Measurements from ENCODE around the gene VPS39.

The VPS39 gene

DNA sequence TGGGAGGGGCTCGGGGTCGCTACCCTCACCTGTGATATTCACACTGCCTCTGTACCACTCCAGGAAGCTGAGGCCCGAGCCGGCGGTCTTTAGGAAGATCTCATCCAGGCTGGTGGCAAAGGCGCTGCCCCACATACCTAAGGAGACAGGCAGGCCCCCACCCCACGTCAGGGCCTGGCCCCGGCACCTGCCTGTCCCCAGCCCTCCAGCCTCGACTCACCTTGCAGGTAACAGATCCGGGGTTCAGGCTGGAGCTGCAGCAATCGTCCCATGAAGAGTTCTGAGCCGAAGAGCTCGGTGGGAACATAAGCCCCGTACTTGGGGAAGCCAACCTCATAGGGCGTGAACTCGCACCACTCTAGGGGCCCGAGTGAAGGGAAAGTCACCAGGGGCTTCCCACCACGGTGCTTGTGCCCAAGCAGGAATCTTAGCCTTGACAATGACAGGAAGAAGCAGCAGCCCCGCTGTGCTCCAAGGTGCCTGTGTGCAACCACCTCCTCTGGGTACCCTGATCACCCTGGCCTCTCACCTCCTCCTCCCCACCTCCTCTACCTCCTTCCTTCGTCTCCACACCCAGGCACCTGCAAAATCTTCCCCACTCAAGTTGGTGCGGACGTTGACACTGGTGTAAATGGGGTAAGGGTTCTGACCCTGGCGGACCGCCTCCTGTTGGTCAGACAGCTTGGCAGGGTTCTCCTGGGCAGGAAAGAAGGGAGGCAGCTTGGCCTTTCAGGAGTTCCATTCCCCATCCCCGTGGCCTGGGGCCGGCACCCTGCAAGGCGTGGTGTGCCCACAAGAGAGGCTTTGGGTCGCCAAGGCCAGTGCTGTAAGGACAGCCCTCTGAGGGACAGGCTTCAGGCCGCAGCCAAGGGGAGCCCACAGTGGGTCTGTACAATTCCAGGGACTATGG is 62.3 kb downstream of the VPS39 start:
- H3K4me3 ChIP-seq (ENCODE audit: control insufficient read depth, low read depth, low read length), result no peak overlapping the region
- TF ChIP-seq, protein P1, sequence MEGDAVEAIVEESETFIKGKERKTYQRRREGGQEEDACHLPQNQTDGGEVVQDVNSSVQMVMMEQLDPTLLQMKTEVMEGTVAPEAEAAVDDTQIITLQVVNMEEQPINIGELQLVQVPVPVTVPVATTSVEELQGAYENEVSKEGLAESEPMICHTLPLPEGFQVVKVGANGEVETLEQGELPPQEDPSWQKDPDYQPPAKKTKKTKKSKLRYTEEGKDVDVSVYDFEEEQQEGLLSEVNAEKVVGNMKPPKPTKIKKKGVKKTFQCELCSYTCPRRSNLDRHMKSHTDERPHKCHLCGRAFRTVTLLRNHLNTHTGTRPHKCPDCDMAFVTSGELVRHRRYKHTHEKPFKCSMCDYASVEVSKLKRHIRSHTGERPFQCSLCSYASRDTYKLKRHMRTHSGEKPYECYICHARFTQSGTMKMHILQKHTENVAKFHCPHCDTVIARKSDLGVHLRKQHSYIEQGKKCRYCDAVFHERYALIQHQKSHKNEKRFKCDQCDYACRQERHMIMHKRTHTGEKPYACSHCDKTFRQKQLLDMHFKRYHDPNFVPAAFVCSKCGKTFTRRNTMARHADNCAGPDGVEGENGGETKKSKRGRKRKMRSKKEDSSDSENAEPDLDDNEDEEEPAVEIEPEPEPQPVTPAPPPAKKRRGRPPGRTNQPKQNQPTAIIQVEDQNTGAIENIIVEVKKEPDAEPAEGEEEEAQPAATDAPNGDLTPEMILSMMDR (conservative IDR thresholded peaks at IDR 0.05; ENCODE audit: control insufficient read depth, insufficient read depth, low read depth, low read length), result no peak
- DNase-seq (ENCODE audit: low read depth), result no peak

DNA sequence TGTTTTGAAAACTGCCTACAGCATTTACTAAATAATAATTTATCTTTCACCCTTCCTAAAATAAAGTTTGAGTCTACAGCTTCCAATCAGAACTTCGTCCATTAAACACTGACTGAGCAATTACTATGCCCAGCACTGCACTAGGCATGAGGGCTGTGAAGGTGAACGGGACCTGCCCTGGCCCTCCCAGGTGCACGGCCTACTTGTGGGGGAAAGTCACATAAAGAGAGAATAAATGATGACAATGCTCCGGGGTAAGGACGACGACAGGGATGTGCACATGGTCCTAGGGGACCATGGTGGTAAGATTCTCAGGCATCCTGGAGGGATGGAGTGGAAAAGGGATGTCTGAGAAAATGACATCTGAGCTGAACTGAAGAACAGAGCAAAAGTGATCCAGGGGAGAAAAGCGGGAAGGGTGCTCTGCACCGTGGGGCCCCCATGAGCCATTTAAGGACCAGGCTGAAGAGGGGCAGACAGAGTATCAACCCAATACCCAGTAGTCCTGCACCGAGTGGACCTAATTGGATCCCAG is 63.2 kb downstream of the VPS39 start:
- no peak overlapping the region for H3K4me3 ChIP-seq (ENCODE audit: control insufficient read depth, low read depth, low read length)
- no peak for DNase-seq (ENCODE audit: low read depth)
- TF ChIP-seq, protein P1 (conservative IDR thresholded peaks at IDR 0.05; ENCODE audit: control insufficient read depth, insufficient read depth, low read depth, low read length), result no peak

DNA sequence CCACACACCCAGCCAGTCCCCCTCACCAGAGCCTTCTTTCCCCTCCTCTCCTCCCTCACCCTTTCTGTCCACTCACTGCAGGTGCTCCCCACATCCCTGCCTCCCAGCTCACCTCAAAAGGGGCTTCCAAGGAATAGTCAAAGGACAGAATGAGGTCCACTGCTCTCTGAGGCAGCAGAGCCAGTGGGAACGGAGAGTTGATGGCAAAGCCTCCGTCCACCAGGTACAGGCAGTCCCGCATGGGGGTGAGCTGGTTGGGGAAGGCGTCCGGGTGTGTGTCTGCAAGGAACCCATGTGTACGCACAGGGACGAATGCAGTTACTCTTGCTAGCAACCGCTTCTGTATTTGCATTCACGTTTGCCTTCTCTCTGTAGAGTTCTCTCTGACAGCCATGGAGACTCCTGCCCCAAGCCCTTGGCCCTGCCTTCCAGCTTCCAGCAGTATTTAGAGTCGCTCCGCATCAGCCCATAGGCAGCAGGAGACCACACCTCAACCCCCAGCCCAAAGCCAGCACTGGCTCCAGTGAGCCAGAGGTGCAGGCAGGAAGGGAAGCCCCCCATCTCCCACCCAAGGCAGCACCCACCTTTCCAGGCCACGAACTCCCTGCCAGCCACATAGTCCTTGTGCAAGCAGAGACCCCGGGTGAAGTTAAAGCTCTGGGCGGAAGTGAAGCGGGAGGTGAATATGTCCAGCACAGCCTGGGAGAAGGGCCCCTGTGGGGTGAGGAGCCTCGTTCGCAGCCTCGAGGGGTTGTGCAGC is 64.1 kb downstream of the VPS39 start:
- H3K4me3 ChIP-seq (ENCODE audit: control insufficient read depth, low read depth, low read length), result no peak overlapping the region
- no peak for DNase-seq (ENCODE audit: low read depth)
- TF ChIP-seq, protein P1 (conservative IDR thresholded peaks at IDR 0.05; ENCODE audit: control insufficient read depth, insufficient read depth, low read depth, low read length), result no peak

DNA sequence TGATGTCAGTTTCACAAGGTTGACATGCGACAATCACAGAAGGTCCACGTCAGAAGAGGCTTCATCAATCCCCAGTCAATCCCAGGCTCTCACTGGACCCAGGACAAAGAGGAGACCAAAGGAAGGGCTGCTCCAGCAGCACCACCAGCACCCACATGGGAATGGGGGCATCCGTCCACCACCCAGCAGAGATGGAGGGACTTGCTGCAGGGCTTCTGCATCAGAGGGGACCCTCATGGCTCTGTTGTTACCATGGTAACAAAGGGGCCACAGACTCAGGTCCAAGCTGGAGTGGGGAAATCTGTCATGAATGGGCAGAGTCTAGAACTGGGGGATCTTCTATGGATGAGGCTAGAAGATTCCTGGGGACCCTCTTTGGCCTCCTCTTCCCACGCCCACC is 64.7 kb downstream of the VPS39 start:
- H3K4me3 ChIP-seq (ENCODE audit: control insufficient read depth, low read depth, low read length), result no peak overlapping the region
- TF ChIP-seq, protein P1 (conservative IDR thresholded peaks at IDR 0.05; ENCODE audit: control insufficient read depth, insufficient read depth, low read depth, low read length), result no peak
- no peak for DNase-seq (ENCODE audit: low read depth)

DNA sequence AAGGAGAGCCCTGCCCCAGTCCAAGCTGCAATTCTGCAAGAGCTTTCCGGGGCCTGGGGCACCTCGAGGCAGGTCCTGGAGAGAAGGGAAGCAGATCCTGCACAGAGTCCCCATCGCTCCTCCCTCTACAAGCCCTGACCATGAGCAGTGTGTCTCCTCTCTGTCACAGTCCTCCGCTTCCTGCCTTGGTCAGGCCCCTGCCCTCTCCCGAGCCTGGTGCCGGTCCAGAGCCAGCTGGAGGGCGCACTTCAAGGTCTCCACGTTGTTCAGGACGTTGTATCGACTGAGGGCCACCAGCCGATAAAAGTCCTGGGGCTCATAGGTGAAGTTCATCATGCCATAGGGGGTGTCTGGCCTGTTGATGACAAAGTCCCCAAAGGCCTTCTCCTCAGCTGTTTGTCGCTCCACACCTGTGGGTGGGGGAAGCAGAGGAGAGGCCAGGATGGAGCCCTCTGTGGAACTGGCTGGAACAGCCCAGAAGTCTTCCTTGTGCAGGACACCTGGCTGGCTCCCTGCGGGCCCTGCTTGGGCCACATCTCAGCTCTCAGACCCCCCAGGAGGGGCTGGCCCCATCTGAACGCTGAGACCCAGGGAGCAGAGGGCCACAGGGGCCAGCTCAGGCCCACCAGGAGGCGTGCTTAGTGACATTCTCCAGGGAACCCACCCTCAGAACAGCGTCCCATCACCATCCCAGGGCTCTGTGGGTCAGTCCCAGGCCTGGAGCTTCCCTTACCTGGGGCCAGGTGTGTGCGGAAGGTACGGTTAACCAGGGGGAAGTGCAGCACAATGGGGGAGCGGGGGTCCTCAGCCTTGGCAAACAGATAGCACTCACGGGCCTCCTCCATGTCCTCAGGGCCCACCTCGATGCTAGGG is 66.1 kb downstream of the VPS39 start:
- no peak overlapping the region for H3K4me3 ChIP-seq (ENCODE audit: control insufficient read depth, low read depth, low read length)
- no peak for DNase-seq (ENCODE audit: low read depth)
- TF ChIP-seq, protein P1 (conservative IDR thresholded peaks at IDR 0.05; ENCODE audit: control insufficient read depth, insufficient read depth, low read depth, low read length), result no peak

DNA sequence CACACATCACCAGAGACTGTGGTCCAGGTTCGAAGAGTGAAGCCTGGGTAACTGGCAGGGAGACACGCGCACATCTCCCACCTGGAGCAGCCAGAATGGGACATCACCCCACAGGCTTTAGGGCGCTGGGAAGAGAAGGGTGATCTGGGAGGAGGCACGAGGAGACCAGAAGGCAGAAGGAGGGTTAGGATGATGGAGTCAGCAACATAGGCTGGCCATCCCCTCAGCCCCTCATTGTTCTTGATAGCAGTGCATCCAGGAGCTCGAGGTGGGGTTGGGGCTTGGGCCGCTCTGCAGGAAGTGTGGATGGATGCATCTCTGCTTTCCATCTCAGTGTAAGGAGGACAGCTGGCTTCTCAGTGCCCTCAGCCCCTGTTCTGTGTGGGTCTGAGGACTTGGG is 66.9 kb downstream of the VPS39 start:
- H3K4me3 ChIP-seq (ENCODE audit: control insufficient read depth, low read depth, low read length), result no peak overlapping the region
- no peak for DNase-seq (ENCODE audit: low read depth)
- TF ChIP-seq, protein P1 (conservative IDR thresholded peaks at IDR 0.05; ENCODE audit: control insufficient read depth, insufficient read depth, low read depth, low read length), result no peak

All from fibroblast of mammary gland (primary cell).